ENCODE data around the gene CSK.
"Not testable (repeated sequence)": the region's sequence is repeated elsewhere in the genome, so short reads cannot be mapped to it uniquely, and the experiment has no call there.

DNA sequence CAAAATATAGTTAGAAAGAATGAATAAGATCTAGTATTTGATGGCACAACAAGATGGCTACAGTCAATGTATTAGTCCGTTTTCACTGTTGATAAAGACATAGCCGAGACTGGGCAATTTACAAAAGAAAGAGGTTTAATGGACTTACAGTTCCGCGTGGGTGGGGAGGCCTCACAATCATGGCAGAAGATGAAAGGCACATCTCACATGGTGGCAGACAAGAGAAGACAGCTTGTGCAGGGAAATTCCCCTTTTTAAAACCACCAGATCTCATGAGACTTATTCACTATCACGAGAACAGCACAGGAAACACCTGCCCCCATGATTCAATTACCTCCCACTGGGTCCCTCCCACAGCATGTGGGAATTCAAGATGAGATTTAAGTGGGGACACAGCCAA lies 43.6 kb upstream of the CSK start:
- TF ChIP-seq, protein P1, sequence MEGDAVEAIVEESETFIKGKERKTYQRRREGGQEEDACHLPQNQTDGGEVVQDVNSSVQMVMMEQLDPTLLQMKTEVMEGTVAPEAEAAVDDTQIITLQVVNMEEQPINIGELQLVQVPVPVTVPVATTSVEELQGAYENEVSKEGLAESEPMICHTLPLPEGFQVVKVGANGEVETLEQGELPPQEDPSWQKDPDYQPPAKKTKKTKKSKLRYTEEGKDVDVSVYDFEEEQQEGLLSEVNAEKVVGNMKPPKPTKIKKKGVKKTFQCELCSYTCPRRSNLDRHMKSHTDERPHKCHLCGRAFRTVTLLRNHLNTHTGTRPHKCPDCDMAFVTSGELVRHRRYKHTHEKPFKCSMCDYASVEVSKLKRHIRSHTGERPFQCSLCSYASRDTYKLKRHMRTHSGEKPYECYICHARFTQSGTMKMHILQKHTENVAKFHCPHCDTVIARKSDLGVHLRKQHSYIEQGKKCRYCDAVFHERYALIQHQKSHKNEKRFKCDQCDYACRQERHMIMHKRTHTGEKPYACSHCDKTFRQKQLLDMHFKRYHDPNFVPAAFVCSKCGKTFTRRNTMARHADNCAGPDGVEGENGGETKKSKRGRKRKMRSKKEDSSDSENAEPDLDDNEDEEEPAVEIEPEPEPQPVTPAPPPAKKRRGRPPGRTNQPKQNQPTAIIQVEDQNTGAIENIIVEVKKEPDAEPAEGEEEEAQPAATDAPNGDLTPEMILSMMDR (IDR thresholded peaks at IDR 0.05; ENCODE audit: borderline replicate concordance, extremely low read depth, low read length, poor library complexity, severe bottlenecking), result not testable (repeated sequence)
- TF ChIP-seq EZH2 (IDR thresholded peaks at IDR 0.05; ENCODE audit: borderline replicate concordance, low read depth, low read length, severe bottlenecking), result not testable (repeated sequence)

Measured in DND-41 (cell line).